ENCODE data around the gene TOMM34.

DNA sequence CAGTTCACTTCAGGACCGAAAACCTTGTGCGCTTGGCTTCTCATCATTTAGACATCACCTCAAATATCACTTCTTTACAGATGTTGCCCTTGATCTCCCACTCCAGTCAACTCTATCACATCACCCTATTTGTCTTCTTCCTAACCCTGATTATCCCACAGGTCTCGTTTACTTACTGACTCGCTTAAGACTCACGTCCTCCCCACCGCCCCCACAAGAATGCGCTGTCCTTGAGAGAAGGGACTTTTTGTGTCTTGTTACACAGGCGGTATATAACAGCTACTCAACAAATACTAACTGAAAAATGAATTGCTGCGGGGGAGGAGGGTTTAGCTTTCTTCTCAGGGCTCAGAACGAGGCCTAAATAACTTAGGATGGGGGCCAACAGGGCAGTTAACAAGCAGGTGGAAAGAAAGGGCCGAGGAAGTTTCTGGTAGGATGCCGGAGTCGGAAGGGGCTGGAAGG lies 527 bp downstream of the TOMM34 start:
- TF ChIP-seq, protein P1, sequence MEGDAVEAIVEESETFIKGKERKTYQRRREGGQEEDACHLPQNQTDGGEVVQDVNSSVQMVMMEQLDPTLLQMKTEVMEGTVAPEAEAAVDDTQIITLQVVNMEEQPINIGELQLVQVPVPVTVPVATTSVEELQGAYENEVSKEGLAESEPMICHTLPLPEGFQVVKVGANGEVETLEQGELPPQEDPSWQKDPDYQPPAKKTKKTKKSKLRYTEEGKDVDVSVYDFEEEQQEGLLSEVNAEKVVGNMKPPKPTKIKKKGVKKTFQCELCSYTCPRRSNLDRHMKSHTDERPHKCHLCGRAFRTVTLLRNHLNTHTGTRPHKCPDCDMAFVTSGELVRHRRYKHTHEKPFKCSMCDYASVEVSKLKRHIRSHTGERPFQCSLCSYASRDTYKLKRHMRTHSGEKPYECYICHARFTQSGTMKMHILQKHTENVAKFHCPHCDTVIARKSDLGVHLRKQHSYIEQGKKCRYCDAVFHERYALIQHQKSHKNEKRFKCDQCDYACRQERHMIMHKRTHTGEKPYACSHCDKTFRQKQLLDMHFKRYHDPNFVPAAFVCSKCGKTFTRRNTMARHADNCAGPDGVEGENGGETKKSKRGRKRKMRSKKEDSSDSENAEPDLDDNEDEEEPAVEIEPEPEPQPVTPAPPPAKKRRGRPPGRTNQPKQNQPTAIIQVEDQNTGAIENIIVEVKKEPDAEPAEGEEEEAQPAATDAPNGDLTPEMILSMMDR (conservative IDR thresholded peaks at IDR 0.05; ENCODE audit: low read length) = peak; percentile 31
- TF ChIP-seq EZH2phosphoT487 (IDR thresholded peaks at IDR 0.05; ENCODE audit: borderline replicate concordance) = no peak

All from Loucy (cell line).